ENCODE data around the gene OVAAL. TPM values are rescaled to one million over a fixed set of nuclear protein-coding genes. Genes with fewer than 3 reads are reported as not detected.

The OVAAL gene
- total RNA-seq, 1 experiment from 2014 or later = not detected

DNA sequence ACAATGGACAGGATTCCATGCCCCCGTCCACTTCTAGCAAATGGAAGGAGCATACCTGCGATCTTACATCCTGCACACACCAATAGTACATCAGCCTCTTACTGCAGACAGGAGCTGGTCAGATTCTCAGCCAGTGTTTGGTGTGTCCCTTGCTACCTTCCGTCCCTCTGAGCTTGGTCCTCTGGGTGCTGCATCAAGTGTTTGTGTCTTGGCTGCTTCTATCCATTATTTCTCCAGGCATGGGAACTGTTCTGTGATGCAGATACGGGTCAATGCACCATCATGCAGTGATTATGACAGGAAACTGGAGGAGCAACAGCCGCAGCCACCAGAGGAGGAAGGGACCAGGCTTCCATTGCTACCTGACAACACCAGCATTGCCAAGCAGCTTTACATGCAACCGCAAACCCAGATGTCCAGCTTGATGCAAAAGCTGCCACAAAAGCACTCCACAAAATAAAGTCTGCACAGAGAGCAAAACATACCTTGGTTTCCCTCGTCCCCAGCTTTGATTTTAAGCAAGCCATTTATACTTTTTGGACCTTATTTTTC, 21.9 kb upstream of the OVAAL start:
- BruUV-seq (replicated peaks) = no TSS peak
- Histone ChIP-seq H3K4me3 (ENCODE audit: low read depth, low read length) (no peak overlapping the region), H3K36me3 (ENCODE audit: control insufficient read depth, insufficient read depth, low read length) (no peaks in the 10 kb centered on the region), H3K4me1 (peaks cover 6% of the 10 kb centered on the region; the same call in 1 of the 2 replicates), H3K27me3 (replicated peaks; ENCODE audit: control insufficient read depth, insufficient read depth, low read length) (no peaks in the 10 kb centered on the region), H3K9me3 (no peaks in the 10 kb centered on the region)
- TF ChIP-seq, protein P1, sequence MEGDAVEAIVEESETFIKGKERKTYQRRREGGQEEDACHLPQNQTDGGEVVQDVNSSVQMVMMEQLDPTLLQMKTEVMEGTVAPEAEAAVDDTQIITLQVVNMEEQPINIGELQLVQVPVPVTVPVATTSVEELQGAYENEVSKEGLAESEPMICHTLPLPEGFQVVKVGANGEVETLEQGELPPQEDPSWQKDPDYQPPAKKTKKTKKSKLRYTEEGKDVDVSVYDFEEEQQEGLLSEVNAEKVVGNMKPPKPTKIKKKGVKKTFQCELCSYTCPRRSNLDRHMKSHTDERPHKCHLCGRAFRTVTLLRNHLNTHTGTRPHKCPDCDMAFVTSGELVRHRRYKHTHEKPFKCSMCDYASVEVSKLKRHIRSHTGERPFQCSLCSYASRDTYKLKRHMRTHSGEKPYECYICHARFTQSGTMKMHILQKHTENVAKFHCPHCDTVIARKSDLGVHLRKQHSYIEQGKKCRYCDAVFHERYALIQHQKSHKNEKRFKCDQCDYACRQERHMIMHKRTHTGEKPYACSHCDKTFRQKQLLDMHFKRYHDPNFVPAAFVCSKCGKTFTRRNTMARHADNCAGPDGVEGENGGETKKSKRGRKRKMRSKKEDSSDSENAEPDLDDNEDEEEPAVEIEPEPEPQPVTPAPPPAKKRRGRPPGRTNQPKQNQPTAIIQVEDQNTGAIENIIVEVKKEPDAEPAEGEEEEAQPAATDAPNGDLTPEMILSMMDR (IDR thresholded peaks at IDR 0.05; ENCODE audit: insufficient read depth in 1 of 2, low read depth in 1 of 2, low read length in 1 of 2, severe bottlenecking in 1 of 2, unreplicated experiment in 1 of 2) = no peak
- intact Hi-C loops (cut with micrococcal nuclease; ENCODE audit: unreplicated experiment) = no loop called here
- Mint-ChIP-seq H3K27ac (ENCODE audit: unreplicated experiment) (no peak overlapping the region), H3K27me3 (ENCODE audit: insufficient read depth, unreplicated experiment) (no peaks in the 10 kb centered on the region), H3K9me3 (ENCODE audit: unreplicated experiment) (no peaks in the 10 kb centered on the region), H3K4me1 (ENCODE audit: low read depth, unreplicated experiment) (no peaks in the 10 kb centered on the region), H3K4me3 (ENCODE audit: unreplicated experiment) (no peak overlapping the region), H3K36me3 (ENCODE audit: insufficient read depth, unreplicated experiment) (no peaks in the 10 kb centered on the region)
- CTCF ChIA-PET = no interaction called here
- POLR2A ChIA-PET = no interaction called here
- DNase-seq = no peak

DNA sequence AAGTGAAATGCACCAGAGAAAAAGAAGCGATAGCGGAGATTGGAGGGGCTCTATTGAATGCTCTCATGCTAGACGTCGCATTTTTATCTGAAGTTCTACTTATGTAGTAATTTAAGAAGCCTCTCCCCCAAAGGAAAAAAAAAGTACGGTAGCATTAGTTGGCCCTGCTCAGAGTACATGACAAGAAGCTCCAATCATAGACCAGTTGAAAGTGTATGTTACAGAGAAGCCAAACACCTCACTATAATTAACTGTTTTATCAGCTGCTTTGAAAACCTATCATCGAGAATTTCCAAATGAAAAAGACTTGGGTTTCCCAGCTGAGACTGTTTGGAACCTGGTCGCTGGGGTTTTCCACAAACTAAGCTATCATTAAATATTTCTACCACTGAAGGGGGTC, 19.6 kb upstream of the OVAAL start:
- Mint-ChIP-seq H3K9me3 (ENCODE audit: unreplicated experiment) (no peaks in the 10 kb centered on the region), H3K4me3 (ENCODE audit: unreplicated experiment) (no peak overlapping the region), H3K27me3 (ENCODE audit: insufficient read depth, unreplicated experiment) (no peaks in the 10 kb centered on the region), H3K4me1 (ENCODE audit: low read depth, unreplicated experiment) (no peaks in the 10 kb centered on the region), H3K27ac (ENCODE audit: unreplicated experiment) (no peak overlapping the region), H3K36me3 (ENCODE audit: insufficient read depth, unreplicated experiment) (no peaks in the 10 kb centered on the region)
- intact Hi-C loops (cut with micrococcal nuclease; ENCODE audit: unreplicated experiment) = no loop called here
- TF ChIP-seq, protein P1 (IDR thresholded peaks at IDR 0.05; ENCODE audit: insufficient read depth in 1 of 2, low read depth in 1 of 2, low read length in 1 of 2, severe bottlenecking in 1 of 2, unreplicated experiment in 1 of 2) = no peak
- H3K9me3 ChIP-seq = no peaks in the 10 kb centered on the region
- no peaks in the 10 kb centered on the region for H3K36me3 ChIP-seq (ENCODE audit: control insufficient read depth, insufficient read depth, low read length)
- no peaks in the 10 kb centered on the region for H3K27me3 ChIP-seq (replicated peaks; ENCODE audit: control insufficient read depth, insufficient read depth, low read length)
- ChIA-PET CTCF (no interaction called here), POLR2A (no interaction called here)
- no TSS peak for BruUV-seq (replicated peaks)
- H3K4me1 ChIP-seq = no peaks in the 10 kb centered on the region
- no peak for DNase-seq
- no peak overlapping the region for H3K4me3 ChIP-seq (ENCODE audit: low read depth, low read length)

GRCh38 chr1:180540697-180541594, 17.8 kb upstream of the OVAAL start:
- ChIA-PET CTCF (no interaction called here), POLR2A (no interaction called here)
- no peak for DNase-seq
- TF ChIP-seq, protein P1 (IDR thresholded peaks at IDR 0.05; ENCODE audit: insufficient read depth in 1 of 2, low read depth in 1 of 2, low read length in 1 of 2, severe bottlenecking in 1 of 2, unreplicated experiment in 1 of 2) = no peak
- H3K27me3 Mint-ChIP-seq (ENCODE audit: insufficient read depth, unreplicated experiment) = no peaks in the 10 kb centered on the region
- no peak overlapping the region for H3K4me3 Mint-ChIP-seq (ENCODE audit: unreplicated experiment)
- H3K9me3 Mint-ChIP-seq (ENCODE audit: unreplicated experiment) = no peaks in the 10 kb centered on the region
- no peaks in the 10 kb centered on the region for H3K4me1 Mint-ChIP-seq (ENCODE audit: low read depth, unreplicated experiment)
- Histone ChIP-seq H3K36me3 (ENCODE audit: control insufficient read depth, insufficient read depth, low read length) (no peaks in the 10 kb centered on the region), H3K4me1 (no peaks in the 10 kb centered on the region), H3K27me3 (replicated peaks; ENCODE audit: control insufficient read depth, insufficient read depth, low read length) (no peaks in the 10 kb centered on the region), H3K4me3 (ENCODE audit: low read depth, low read length) (no peak overlapping the region), H3K9me3 (no peaks in the 10 kb centered on the region)
- intact Hi-C loops (cut with micrococcal nuclease; ENCODE audit: unreplicated experiment) = no loop called here
- no peak overlapping the region for H3K27ac Mint-ChIP-seq (ENCODE audit: unreplicated experiment)
- no TSS peak for BruUV-seq (replicated peaks)
- no peaks in the 10 kb centered on the region for H3K36me3 Mint-ChIP-seq (ENCODE audit: insufficient read depth, unreplicated experiment)
